ENCODE measurements around the gene NKD2.

NKD2 gene

DNA sequence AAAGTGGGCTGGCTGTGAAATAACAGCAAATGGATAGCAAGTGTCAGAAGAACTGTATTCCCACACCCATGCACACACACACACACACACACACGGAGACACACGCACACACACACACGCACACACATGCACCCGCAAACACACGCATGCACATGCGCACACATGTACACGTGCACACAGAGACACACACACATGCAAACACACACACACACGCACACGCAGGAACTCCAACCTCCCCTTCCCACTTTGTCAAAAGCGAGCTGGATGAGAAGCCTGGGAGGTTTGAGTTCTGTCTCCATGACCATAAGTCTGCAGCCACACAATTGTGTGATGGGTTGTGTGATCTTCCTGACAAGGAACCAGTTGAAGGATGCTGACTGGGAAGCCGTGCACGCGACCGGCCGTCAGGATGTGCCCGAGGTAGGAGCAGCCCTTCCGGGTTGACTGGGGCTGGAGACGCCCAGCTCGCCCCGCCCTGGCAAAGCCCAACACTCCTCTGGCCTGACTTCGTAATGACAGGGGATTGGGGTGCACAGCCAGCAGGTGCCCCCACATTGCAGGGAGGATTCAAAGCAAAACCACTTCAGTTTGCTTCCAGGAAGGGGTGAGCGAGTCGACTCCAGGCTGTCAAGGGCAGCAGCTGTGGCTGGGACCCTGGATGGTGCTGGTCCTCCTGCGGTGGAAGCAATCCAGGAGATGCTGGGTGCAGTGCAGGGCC, 29.3 kb upstream of the NKD2 start:
- no peak for DNase-seq

DNA sequence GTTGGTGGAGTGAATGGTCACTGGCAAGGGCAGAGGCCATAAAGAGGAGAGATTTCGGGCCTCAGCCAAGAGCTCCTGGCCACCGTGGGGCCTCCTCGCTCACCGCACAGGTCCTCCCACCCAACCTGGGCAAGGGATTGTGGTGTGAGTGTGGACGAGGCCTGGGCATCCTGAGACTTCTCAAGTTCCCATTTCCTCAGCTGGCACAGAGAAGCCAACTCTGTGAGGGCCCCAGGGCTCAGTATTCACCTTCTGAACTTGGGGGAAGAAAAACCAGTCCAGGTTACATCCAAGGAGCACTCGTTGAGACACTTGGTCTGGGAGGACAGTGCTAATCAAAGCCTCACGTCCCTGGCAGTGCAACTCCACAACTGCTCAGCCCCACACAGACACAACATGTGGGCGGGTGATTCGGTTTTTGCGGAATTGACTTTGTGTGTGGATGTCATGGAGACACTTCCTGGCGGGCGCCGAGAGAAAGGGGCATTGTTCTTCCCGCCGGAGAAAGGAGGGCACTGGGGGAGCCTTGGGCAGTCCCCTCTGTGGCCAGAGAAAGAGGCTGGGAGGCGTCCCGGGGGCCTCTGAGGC, 28.5 kb upstream of the NKD2 start:
- no peak for DNase-seq

DNA sequence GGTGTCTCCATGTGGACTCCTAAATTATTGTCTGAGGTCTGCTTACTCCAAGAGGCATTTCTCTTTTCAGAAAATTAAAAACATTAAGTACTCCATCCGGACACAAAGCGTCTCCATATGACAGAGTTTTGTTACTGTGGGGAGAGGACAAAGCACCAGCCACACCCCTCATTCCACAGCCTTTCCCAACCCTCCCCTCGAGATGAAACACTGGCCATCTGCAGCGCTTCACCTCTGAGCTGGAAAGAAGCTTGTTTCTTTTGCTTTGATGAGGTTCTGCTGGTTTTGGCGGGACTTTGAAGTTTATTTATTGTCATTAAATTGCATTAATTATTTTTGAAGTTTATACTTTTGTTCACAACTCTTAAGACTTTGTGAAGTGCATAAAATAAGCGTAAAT, 27.6 kb upstream of the NKD2 start:
- no peak for DNase-seq

GRCh38 chr5:981456-981855, 27.1 kb upstream of the NKD2 start:
- DNase-seq, result no peak

DNA sequence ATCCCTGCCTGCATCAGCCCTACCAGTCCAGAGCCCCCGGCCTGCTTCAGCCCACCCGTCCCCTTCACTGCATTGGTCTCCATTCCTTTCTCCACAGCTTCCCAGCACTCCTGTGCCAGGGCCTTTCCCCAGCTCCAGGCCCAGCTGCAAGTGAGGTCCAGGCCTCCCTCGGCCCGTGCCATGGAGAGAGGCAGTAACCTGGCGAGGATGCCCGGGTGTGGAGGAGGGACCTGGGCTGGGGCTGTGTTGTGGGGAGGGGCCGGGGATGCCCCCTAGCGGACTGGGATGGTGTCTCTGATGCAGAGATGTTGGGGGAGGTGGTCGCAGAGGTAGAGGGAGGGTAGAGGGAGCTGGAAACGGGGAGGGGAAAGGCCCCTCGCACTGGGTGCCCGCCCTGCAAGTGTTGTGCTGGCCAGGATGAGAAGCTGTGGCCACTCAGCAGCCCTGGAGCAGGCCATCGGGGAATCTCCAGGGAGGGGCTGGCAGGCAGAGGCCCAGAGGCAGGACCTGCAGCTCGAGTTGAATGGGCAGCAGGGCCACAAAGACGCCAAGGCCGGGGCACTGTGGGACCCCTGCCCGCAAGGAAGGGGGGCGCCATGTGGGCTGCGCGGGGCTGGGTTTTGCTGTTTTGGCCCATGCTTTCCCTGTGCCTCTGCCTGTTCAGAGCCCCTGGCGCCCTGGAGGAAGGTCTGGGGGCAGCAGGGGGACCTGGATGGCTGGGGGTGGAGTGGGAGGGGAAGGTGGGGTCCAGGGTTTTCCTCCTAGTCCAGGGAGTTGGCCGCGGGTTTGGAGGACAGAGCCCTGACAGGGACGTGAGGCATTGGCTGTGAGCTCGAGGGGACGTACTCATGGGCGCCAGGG, 26.0 kb upstream of the NKD2 start:
- no peak for DNase-seq

DNA sequence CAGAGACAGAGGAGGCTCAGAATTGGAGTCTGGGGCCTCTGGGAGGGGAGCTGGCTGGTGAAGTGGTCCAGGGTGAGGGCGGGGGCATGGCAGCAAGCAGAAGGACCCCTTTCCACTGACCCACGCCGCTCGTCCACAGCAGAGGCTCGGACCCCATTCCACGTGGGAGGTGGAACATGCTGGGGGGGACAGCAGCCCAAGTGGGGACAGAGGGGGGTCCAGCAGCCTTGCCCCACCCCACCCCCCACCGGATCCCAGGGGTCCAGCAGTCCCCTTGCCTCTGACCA, 25.4 kb upstream of the NKD2 start:
- no peak for DNase-seq

GRCh38 chr5:983568-983967, 25.0 kb upstream of the NKD2 start:
- DNase-seq, result no peak

DNA sequence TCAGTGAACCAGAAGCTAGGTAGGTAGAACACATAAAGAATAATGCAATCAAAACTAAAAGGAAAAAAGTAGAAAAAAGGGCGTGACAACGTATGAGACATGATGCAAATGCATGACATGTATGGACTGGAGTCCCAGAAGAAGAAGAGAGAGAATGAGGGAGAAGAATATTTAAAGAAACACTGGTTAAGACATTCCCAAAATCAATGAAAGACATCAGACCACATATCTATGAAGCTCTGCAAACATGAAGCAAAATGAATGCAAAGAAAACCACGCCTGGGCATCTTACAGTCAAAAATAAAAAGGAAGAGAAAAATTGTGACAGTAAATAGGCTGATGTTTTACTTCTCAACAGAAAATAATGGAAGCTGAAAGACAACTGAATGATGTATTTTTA, 23.8 kb upstream of the NKD2 start:
- DNase-seq, result no peak

- DNase-seq, result no peak
Observed at GRCh38 chr5:987761-988160, 20.8 kb upstream of the NKD2 start.

DNA sequence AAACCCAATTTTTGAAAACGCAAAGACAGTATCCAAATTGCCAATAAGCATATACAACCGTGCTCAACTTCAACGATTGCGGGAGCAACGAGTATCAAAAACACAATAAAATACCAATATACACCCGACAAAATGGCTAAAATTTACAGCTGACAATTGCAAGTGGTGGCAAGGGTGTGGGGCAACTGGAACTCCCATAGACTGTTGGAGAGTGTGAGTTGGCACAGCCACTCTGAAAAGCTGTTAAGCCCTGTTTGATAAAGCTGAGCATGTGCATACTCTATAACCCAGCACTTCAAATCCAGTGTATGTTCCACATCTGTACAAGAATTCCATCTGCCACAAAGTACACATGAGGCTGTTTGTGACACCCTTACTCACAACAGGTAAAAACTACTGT, 20.3 kb upstream of the NKD2 start:
- no peak for DNase-seq

- DNase-seq, result no peak
Observed at GRCh38 chr5:989961-990530, 18.6 kb upstream of the NKD2 start.

DNA sequence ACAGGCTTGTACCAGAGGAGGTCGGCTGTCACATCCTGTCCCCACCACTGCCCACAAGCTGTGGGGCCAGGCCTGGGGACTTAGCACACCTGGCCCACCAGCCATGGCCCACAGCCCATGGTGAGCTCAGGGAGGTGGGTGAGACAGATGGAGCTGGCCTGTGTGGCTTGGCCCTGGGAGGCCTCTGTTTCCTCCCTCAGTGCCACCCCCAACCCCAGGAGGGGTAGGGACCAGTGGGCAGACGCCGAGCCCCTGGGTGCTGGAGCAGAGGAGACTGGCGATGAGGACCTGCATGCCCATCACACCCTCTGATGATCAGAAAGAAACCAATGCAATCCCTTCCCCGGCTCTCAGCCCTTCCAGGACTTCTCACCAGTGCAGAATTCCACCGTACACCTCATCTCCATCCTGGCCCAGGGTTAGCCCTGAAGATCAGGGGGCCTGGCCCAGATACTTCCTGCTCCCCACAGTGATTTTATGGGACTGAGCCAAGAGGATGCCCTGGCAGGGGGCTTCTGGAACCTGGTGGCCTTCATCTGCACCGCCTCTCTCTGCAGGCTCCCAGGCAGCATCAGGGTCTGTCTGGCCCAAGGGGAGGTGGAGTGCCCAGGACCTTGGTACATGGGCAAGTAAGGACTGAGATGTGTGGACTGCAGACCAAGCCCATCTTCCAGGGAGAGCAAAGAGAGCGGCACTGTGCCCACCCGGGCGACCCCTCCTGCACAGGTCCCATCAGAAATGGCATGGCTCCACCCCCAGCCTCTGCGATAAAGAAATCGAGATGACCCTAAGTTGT, 16.9 kb upstream of the NKD2 start:
- DNase-seq, result no peak

DNA sequence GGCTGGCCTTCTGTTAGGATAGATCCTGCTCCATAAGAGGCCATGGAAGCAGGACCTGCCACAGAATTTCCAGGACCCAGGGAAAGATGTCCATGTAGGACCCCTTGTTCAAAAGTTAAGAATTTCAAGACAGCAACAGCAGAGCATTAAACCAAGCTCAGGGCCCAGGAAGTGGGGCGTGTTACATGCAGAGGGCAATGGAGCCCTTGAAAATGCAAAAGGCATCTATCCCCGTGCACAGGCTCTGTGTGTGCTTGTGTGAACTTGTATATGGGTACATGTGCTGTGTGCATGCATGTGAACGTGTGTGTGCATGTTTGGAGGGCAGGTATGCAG, 14.4 kb upstream of the NKD2 start:
- no peak for DNase-seq

- DNase-seq, result no peak
Observed at GRCh38 chr5:994821-995220, 13.8 kb upstream of the NKD2 start.

DNA sequence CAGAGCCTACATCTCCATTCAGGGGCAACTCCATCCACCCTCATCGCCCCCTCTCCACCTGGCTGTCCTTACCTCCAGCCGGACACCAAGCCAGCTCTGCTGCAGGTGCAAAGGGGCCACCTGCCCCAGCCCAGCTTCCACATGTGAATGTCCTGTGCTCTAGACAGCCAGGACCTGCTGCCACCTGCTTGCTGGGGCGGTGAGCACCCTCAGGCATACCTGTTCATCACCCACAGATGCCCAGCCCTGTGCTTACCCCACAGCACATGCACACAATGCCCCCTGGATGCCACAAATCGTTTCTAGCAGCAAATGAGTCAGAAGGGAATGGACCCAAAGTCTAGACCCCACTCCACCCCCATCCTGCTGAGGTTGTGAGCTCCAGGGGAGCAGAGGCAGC, 13.3 kb upstream of the NKD2 start:
- DNase-seq, result peak in 1 of 2 donors; percentile 0

DNA sequence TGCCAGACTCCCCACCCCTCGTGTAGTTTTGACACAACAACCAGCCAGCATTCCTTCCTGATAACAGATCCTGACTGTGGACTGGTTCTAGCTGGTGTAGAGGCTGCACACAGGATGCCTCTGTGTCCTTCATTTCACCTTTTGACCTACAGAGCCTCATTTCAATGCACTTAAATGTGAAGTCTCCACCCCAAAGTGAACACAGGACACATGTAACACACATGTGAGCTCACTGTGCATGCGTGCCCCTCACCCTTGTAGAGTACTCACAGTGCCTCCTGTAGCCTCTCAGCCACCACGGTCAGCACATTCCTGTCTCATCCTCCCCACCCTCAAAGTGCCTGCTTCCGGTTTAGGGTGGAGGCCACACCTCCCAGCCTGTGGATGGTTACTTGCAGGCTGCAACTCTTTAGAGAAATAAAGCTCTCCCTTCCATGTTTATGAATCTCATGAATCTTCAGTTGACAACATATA, 11.6 kb upstream of the NKD2 start:
- DNase-seq, result peak in 1 of 2 donors; percentile 1

GRCh38 chr5:997711-998110, 10.9 kb upstream of the NKD2 start:
- DNase-seq, result peak in 1 of 2 donors; percentile 0

DNA sequence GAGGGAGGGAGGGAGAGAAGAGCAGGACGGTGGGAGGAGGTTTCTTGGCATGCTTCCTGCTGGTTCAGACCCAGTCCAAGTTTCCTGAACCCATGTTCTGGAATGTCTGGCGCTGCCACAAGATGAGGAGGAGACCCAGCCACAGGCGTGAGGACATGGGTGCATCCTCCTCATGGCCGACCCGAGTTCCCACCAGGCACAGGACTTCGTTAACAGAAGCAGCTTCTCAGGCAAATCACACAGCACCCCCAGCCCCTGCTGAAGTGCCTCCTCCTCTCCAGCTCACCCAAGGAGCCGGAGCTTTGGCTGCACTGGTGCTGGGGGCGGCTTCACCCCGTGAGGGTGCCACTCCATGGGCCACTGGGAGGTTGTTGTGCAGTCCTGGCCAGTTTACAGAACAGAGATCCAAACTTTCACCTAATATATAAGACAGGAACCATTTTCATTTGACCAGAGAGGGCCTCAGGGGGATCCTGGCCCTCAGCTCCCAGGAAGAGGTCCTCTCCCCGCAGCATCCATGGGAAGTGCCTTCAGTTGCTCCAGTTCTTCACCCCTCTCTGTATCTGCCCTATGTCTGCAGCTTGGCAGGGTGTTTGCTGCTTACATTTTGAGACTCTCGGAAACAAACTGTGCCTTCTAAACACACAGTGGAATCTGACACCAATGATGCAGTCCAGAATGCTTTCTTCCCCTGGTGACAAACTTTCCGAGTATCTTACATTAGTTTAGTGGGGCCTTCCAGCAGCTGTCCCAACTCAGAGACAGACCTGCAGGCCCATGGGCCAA, 10.2 kb upstream of the NKD2 start:
- peak in 1 of 2 donors; percentile 0 for DNase-seq

GRCh38 chr5:999032-999501, 9.5 kb upstream of the NKD2 start:
- no peak for DNase-seq

GRCh38 chr5:999724-1000123, 8.9 kb upstream of the NKD2 start:
- DNase-seq, result peak in 1 of 2 donors; percentile 0

GRCh38 chr5:1000329-1000728, 8.3 kb upstream of the NKD2 start:
- peak in 1 of 2 donors; percentile 0 for DNase-seq

- DNase-seq, result peak in 1 of 2 donors; percentile 0
Observed at GRCh38 chr5:1000831-1001230, 7.8 kb upstream of the NKD2 start.

Data from CD4-positive, alpha-beta T cell treated with Interferon alpha-2 for 1 hour (primary cell).